ENCODE results near the gene SEC14L2.

Gene SEC14L2

DNA sequence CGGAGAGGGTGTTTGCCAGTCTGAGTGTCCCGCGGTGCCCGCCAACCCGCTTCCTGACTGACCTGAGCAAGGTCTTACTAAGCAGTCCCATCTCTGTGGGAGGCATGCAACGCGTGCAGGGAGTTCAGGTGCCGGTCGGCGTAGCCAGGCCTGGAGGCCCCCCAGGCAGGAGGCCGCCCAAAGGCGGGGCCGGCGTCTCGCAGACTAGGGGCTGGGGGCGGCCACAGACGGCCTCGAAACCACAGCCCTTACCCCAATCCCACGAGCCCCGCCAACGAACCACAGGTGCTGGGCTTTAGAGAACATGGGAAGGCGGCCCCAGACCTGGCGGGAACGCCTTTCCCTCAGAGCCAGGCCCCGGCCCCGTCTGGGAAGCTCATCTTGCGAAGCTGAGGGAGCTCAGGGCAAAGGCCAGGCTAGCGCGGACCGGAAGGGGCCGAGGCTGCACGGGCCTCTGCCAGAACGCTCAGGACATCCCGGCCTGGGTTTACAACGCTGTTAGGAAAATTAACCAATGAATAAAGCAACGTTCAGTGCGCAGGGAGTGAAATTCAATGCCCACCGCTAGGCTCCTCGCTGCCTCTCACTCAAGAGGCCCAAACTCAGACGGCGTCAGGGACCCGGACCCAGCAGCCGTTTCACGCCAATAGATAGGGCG lies 26.6 kb downstream of the SEC14L2 start:
- Histone ChIP-seq H2BK5ac (ENCODE audit: low read length) (peak overlapping the region; percentile 76), H3K9ac (ENCODE audit: low read depth, low read length, poor library complexity) (peak overlapping the region; percentile 87), H3K4me1 (ENCODE audit: control insufficient read depth in 2 of 2, insufficient read depth in 1 of 2, low read depth in 1 of 2, low read length in 2 of 2) (peaks cover 21 to 40% of the 10 kb centered on the region in 2 donors), H2BK12ac (ENCODE audit: low read length) (no peak overlapping the region), H3K27ac (replicated peaks; ENCODE audit: low read length) (peak overlapping the region; percentile 90), H4K91ac (ENCODE audit: low read depth, low read length, poor library complexity) (no peak overlapping the region), H3K9me3 (replicated peaks in 1 of 2; ENCODE audit: control insufficient read depth in 2 of 2, insufficient read depth in 1 of 2, low read depth in 1 of 2, low read length in 2 of 2) (no peaks in the 10 kb centered on the region), H2BK120ac (ENCODE audit: low read depth, low read length) (peak overlapping the region; percentile 18), H3K18ac (ENCODE audit: low read length) (peak overlapping the region; percentile 95), H3K23ac (ENCODE audit: low read depth, low read length, poor library complexity) (peak overlapping the region; percentile 50), H3K4me2 (ENCODE audit: insufficient read depth, low read length, poor library complexity, severe bottlenecking) (peak overlapping the region; percentile 72), H3K4ac (ENCODE audit: low read length) (peak overlapping the region; percentile 41), H3K27me3 (ENCODE audit: control insufficient read depth in 3 of 3, insufficient read depth in 3 of 3, low read depth in 1 of 3, low read length in 3 of 3) (no peaks in the 10 kb centered on the region), H4K8ac (ENCODE audit: low read depth, low read length) (no peak overlapping the region), H2AFZ (ENCODE audit: low read length) (peak overlapping the region; percentile 85), H3K79me1 (ENCODE audit: low read depth, low read length) (peaks cover 2% of the 10 kb centered on the region), H3K4me3 (ENCODE audit: low read length in 2 of 2) (peak overlapping the region; percentile 81 to 84), H2BK15ac (ENCODE audit: low read length) (peak overlapping the region; percentile 75), H3K14ac (ENCODE audit: low read length) (peak overlapping the region; percentile 83), H3K36me3 (replicated peaks in 1 of 2; ENCODE audit: control insufficient read depth in 2 of 2, insufficient read depth in 2 of 2, low read length in 2 of 2) (peaks cover under 1 to 25% of the 10 kb centered on the region in 2 donors), H2AK5ac (ENCODE audit: low read depth, low read length) (peak overlapping the region; percentile 86)
- DNase-seq (ENCODE audit: low spot score) = no peak
- no CpG with 5 or more reads among the region's 45 CpGs for WGBS, 2 donors (ENCODE audit: extremely low coverage in 2 of 2, insufficient read length in 2 of 2, insufficient replicate concordance in 1 of 2)

DNA sequence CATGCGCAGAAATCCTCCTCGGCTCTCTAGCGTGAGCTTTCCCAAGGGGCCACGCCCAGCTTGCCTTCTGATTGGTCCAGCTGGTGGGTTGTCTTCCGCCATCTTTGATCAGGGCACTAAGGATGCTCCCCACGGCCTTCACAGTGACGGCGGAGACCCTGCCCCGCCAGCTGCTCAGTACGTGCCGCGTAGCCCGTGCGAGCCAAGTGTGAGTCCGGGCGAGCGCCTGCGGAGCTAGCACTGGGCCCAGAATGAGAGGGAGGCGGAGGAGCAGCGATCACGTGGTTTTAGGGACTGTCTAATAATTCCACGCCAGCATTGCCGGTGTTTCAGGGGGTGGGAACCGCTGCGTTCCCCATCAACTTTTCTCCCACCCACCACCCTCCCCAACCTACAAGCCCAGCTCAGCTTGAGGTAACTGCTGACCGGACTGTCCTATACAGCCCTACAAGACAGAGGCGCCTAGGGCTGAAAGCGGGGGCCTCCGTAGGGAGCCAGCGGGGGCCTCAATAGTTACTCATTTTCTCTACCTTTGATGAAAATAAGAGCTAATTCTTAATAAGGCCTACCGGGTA lies 27.2 kb downstream of the SEC14L2 start:
- Histone ChIP-seq H3K79me1 (ENCODE audit: low read depth, low read length) (peaks cover 2% of the 10 kb centered on the region), H3K9ac (ENCODE audit: low read depth, low read length, poor library complexity) (no peak overlapping the region), H4K91ac (ENCODE audit: low read depth, low read length, poor library complexity) (no peak overlapping the region), H3K14ac (ENCODE audit: low read length) (no peak overlapping the region), H3K36me3 (replicated peaks in 1 of 2; ENCODE audit: control insufficient read depth in 2 of 2, insufficient read depth in 2 of 2, low read length in 2 of 2) (peaks cover 1 to 22% of the 10 kb centered on the region in 2 donors), H3K4me3 (ENCODE audit: low read length in 2 of 2) (peak overlapping the region; percentile 71 to 84), H2BK120ac (ENCODE audit: low read depth, low read length) (no peak overlapping the region), H2BK15ac (ENCODE audit: low read length) (no peak overlapping the region), H3K27me3 (ENCODE audit: control insufficient read depth in 3 of 3, insufficient read depth in 3 of 3, low read depth in 1 of 3, low read length in 3 of 3) (no peaks in the 10 kb centered on the region), H2BK5ac (ENCODE audit: low read length) (no peak overlapping the region), H3K27ac (replicated peaks; ENCODE audit: low read length) (peak overlapping the region; percentile 90), H3K9me3 (replicated peaks in 1 of 2; ENCODE audit: control insufficient read depth in 2 of 2, insufficient read depth in 1 of 2, low read depth in 1 of 2, low read length in 2 of 2) (no peaks in the 10 kb centered on the region), H3K4me1 (ENCODE audit: control insufficient read depth in 2 of 2, insufficient read depth in 1 of 2, low read depth in 1 of 2, low read length in 2 of 2) (peaks cover 21 to 40% of the 10 kb centered on the region in 2 donors), H2AFZ (ENCODE audit: low read length) (peak overlapping the region; percentile 85), H3K23ac (ENCODE audit: low read depth, low read length, poor library complexity) (peak overlapping the region; percentile 57), H3K4ac (ENCODE audit: low read length) (no peak overlapping the region), H3K4me2 (ENCODE audit: insufficient read depth, low read length, poor library complexity, severe bottlenecking) (peak overlapping the region; percentile 48), H2AK5ac (ENCODE audit: low read depth, low read length) (no peak overlapping the region), H4K8ac (ENCODE audit: low read depth, low read length) (no peak overlapping the region), H2BK12ac (ENCODE audit: low read length) (no peak overlapping the region), H3K18ac (ENCODE audit: low read length) (no peak overlapping the region)
- WGBS, 2 donors (ENCODE audit: extremely low coverage in 2 of 2, insufficient read length in 2 of 2, insufficient replicate concordance in 1 of 2) = no CpG with 5 or more reads among the region's 31 CpGs
- DNase-seq (ENCODE audit: low spot score) = peak; percentile 99

GRCh38 chr22:30424534-30425326 lies 27.9 kb downstream of the SEC14L2 start:
- no peak overlapping the region for H4K8ac ChIP-seq (ENCODE audit: low read depth, low read length)
- peak overlapping the region; percentile 15 for H3K9ac ChIP-seq (ENCODE audit: low read depth, low read length, poor library complexity)
- H2AK5ac ChIP-seq (ENCODE audit: low read depth, low read length) = no peak overlapping the region
- no peak overlapping the region for H4K91ac ChIP-seq (ENCODE audit: low read depth, low read length, poor library complexity)
- H3K4ac ChIP-seq (ENCODE audit: low read length) = no peak overlapping the region
- peaks cover 1 to 20% of the 10 kb centered on the region in 2 donors for H3K36me3 ChIP-seq (replicated peaks in 1 of 2; ENCODE audit: control insufficient read depth in 2 of 2, insufficient read depth in 2 of 2, low read length in 2 of 2)
- no peak overlapping the region for H3K18ac ChIP-seq (ENCODE audit: low read length)
- no peak overlapping the region for H3K14ac ChIP-seq (ENCODE audit: low read length)
- no peaks in the 10 kb centered on the region for H3K9me3 ChIP-seq (replicated peaks in 1 of 2; ENCODE audit: control insufficient read depth in 2 of 2, insufficient read depth in 1 of 2, low read depth in 1 of 2, low read length in 2 of 2)
- H2AFZ ChIP-seq (ENCODE audit: low read length) = peak overlapping the region; percentile 85
- peaks cover 2% of the 10 kb centered on the region for H3K79me1 ChIP-seq (ENCODE audit: low read depth, low read length)
- WGBS, 2 donors (ENCODE audit: extremely low coverage in 2 of 2, insufficient read length in 2 of 2, insufficient replicate concordance in 1 of 2) = no CpG with 5 or more reads among the region's 20 CpGs
- no peak for DNase-seq (ENCODE audit: low spot score)
- no peak overlapping the region for H2BK5ac ChIP-seq (ENCODE audit: low read length)
- H3K27me3 ChIP-seq (ENCODE audit: control insufficient read depth in 3 of 3, insufficient read depth in 3 of 3, low read depth in 1 of 3, low read length in 3 of 3) = no peaks in the 10 kb centered on the region
- peaks cover 21 to 40% of the 10 kb centered on the region in 2 donors for H3K4me1 ChIP-seq (ENCODE audit: control insufficient read depth in 2 of 2, insufficient read depth in 1 of 2, low read depth in 1 of 2, low read length in 2 of 2)
- H3K4me2 ChIP-seq (ENCODE audit: insufficient read depth, low read length, poor library complexity, severe bottlenecking) = peak overlapping the region; percentile 48
- H2BK12ac ChIP-seq (ENCODE audit: low read length) = no peak overlapping the region
- no peak overlapping the region for H2BK15ac ChIP-seq (ENCODE audit: low read length)
- peak overlapping the region; percentile 87 for H3K27ac ChIP-seq (replicated peaks; ENCODE audit: low read length)
- peak overlapping the region; percentile 71 to 84 for H3K4me3 ChIP-seq (ENCODE audit: low read length in 2 of 2)
- H2BK120ac ChIP-seq (ENCODE audit: low read depth, low read length) = no peak overlapping the region
- no peak overlapping the region for H3K23ac ChIP-seq (ENCODE audit: low read depth, low read length, poor library complexity)

GRCh38 chr22:30425327-30425615 lies 28.5 kb downstream of the SEC14L2 start:
- no CpG with 5 or more reads among the region's 9 CpGs for WGBS, 2 donors (ENCODE audit: extremely low coverage in 2 of 2, insufficient read length in 2 of 2, insufficient replicate concordance in 1 of 2)

More at GRCh38 chr22:30425327-30425615, 28.5 kb downstream of the SEC14L2 start:
- no peaks in the 10 kb centered on the region for H3K27me3 ChIP-seq (ENCODE audit: control insufficient read depth in 3 of 3, insufficient read depth in 3 of 3, low read depth in 1 of 3, low read length in 3 of 3)
- no peaks in the 10 kb centered on the region for H3K9me3 ChIP-seq (replicated peaks in 1 of 2; ENCODE audit: control insufficient read depth in 2 of 2, insufficient read depth in 1 of 2, low read depth in 1 of 2, low read length in 2 of 2)
- H3K4me2 ChIP-seq (ENCODE audit: insufficient read depth, low read length, poor library complexity, severe bottlenecking) = peak overlapping the region; percentile 73
- no peak overlapping the region for H3K14ac ChIP-seq (ENCODE audit: low read length)
- no peak overlapping the region for H2BK120ac ChIP-seq (ENCODE audit: low read depth, low read length)
- no peak overlapping the region for H3K27ac ChIP-seq (replicated peaks; ENCODE audit: low read length)
- peak overlapping the region; percentile 84 to 90 for H3K4me3 ChIP-seq (ENCODE audit: low read length in 2 of 2)
- peaks cover 21 to 39% of the 10 kb centered on the region in 2 donors for H3K4me1 ChIP-seq (ENCODE audit: control insufficient read depth in 2 of 2, insufficient read depth in 1 of 2, low read depth in 1 of 2, low read length in 2 of 2)
- H4K8ac ChIP-seq (ENCODE audit: low read depth, low read length) = no peak overlapping the region
- H3K9ac ChIP-seq (ENCODE audit: low read depth, low read length, poor library complexity) = no peak overlapping the region
- H2BK12ac ChIP-seq (ENCODE audit: low read length) = no peak overlapping the region
- H3K18ac ChIP-seq (ENCODE audit: low read length) = no peak overlapping the region
- H3K4ac ChIP-seq (ENCODE audit: low read length) = no peak overlapping the region
- H3K36me3 ChIP-seq (replicated peaks in 1 of 2; ENCODE audit: control insufficient read depth in 2 of 2, insufficient read depth in 2 of 2, low read length in 2 of 2) = peaks cover 1 to 18% of the 10 kb centered on the region in 2 donors
- H4K91ac ChIP-seq (ENCODE audit: low read depth, low read length, poor library complexity) = no peak overlapping the region
- H2BK15ac ChIP-seq (ENCODE audit: low read length) = no peak overlapping the region
- H3K23ac ChIP-seq (ENCODE audit: low read depth, low read length, poor library complexity) = no peak overlapping the region
- no peak overlapping the region for H2BK5ac ChIP-seq (ENCODE audit: low read length)
- H2AFZ ChIP-seq (ENCODE audit: low read length) = peak overlapping the region; percentile 81
- H2AK5ac ChIP-seq (ENCODE audit: low read depth, low read length) = no peak overlapping the region
- H3K79me1 ChIP-seq (ENCODE audit: low read depth, low read length) = peaks cover 2% of the 10 kb centered on the region
- DNase-seq (ENCODE audit: low spot score) = no peak
